Panc1 (cell line): ENCODE measurements around the gene PAX9. TPM values are rescaled to one million over a fixed set of nuclear protein-coding genes. Genes with fewer than 3 reads are reported as not detected.

Source experiments
- ATAC-seq: fragments of 200-7000 bp; cut with Tn5 transposase; 2 replicates; pipeline ENCODE4 v1.9.1; 2020; ENCODE audit warnings: mild to moderate bottlenecking, moderate library complexity
- BruUV-seq: library from RNA; stranded (reverse); fragments of 400-500 nt; replicated peaks from 2 replicates; lab custom pipeline; 2021; lab: Mats Ljungman, UMichigan
- CTCF ChIA-PET: fragments of 300-600 bp; sonication (Branson Sonifier 250); formaldehyde crosslinking; loops from one replicate; lab custom pipeline; 2022; ENCODE audit warnings: antibody characterized with exemption; lab: Charles Lee
- POLR2A ChIA-PET: fragments of 300-600 bp; sonication (Branson Sonifier 250); formaldehyde crosslinking; loops from one replicate; lab custom pipeline; 2022; ENCODE audit warnings: antibody characterized with exemption; lab: Charles Lee
- DNase-seq: peaks from one replicate; pipeline ENCODE4 v3.0.0-alpha.2; 2010; ENCODE audit warnings: low read depth, low spot score
- H3K27ac ChIP-seq: 2 replicates; pipeline ENCODE4 v1.5.1; 2011; ENCODE audit warnings: mild to moderate bottlenecking, low read length, inconsistent platforms
- H3K27me3 ChIP-seq: fragments of 200-500 bp; sonication (Bioruptor generic); 2 replicates; pipeline ENCODE4 v1.6.0; 2014; ENCODE audit warnings: low read length, inconsistent platforms; ENCODE audit not compliant: control insufficient read depth, insufficient read depth
- H3K36me3 ChIP-seq: fragments of 200-500 bp; sonication (Bioruptor generic); 2 replicates; pipeline ENCODE4 v1.5.1; 2014; ENCODE audit warnings: inconsistent platforms, mild to moderate bottlenecking, low read length, moderate library complexity; ENCODE audit not compliant: control insufficient read depth, insufficient read depth
- H3K4me1 ChIP-seq: 2 replicates; pipeline ENCODE4 v1.5.1; 2011; ENCODE audit warnings: inconsistent platforms, mild to moderate bottlenecking, low read length, moderate library complexity; ENCODE audit not compliant: control insufficient read depth, insufficient read depth
- H3K4me3 ChIP-seq, 2 experiments: 2 replicates each; pipeline ENCODE4 v1.5.1; 2011 to 2012; ENCODE audit warnings: low read depth in 2 of 2, low read length in 2 of 2, mild to moderate bottlenecking in 2 of 2, inconsistent platforms in 1 of 2, moderate library complexity in 1 of 2
- H3K9me3 ChIP-seq: fragments of 200-500 bp; sonication (Bioruptor generic); 2 replicates; pipeline ENCODE4 v1.5.1; 2014; ENCODE audit warnings: low read depth, mild to moderate bottlenecking, inconsistent platforms, low read length, moderate library complexity; ENCODE audit not compliant: control insufficient read depth, insufficient read depth
- POLR2AphosphoS5 ChIP-seq: IDR thresholded peaks from 2 replicates; pipeline ENCODE4 v1.6.1; 2012; ENCODE audit warnings: mild to moderate bottlenecking, low read depth, low read length, moderate library complexity
- SIN3A ChIP-seq: IDR thresholded peaks from 2 replicates; pipeline ENCODE4 v1.6.1; 2012; ENCODE audit warnings: low read depth, mild to moderate bottlenecking, low read length, moderate library complexity, borderline replicate concordance; ENCODE audit not compliant: insufficient read depth
- TCF7L2 ChIP-seq: IDR thresholded peaks from 2 replicates; pipeline ENCODE4 v1.6.1; 2011; ENCODE audit warnings: mild to moderate bottlenecking, low read depth, low read length, inconsistent platforms
- in situ Hi-C: cut with HindIII; loops from 2 replicates; pipeline ENCODE4 v1.10.0; 2016; ENCODE audit warnings: low sequenced_read_pairs, low pct_unique_long_range_greater_than_20kb
- intact Hi-C: fragments of 100-400 bp; cut with micrococcal nuclease; formaldehyde crosslinking; loops from one replicate; pipeline ENCODE4 v1.10.0; 2022; ENCODE audit not compliant: unreplicated experiment
- total RNA-seq: library from RNA; stranded (reverse); gene quantifications from one replicate; pipeline ENCODE4 v1.2.1, GENCODE V29; 2021; ENCODE audit not compliant: unreplicated experiment
- TF ChIP-seq, protein P1 (sequence below), 2 experiments: IDR thresholded peaks; 2 replicates each; pipeline ENCODE4 v1.6.1; 2011 to 2012; ENCODE audit warnings: low read depth in 2 of 2, control low read depth in 1 of 2, low read length in 1 of 2, mild to moderate bottlenecking in 1 of 2, moderate library complexity in 1 of 2; ENCODE audit not compliant: insufficient read depth in 1 of 2
- TF ChIP-seq, protein P2 (sequence below): fragments of 450-650 bp; IDR thresholded peaks from 2 replicates; pipeline ENCODE4 v1.5.1; 2017; ENCODE audit warnings: mild to moderate bottlenecking

PAX9 gene
- total RNA-seq, 1 experiment from 2014 or later, result 0.82 TPM

DNA sequence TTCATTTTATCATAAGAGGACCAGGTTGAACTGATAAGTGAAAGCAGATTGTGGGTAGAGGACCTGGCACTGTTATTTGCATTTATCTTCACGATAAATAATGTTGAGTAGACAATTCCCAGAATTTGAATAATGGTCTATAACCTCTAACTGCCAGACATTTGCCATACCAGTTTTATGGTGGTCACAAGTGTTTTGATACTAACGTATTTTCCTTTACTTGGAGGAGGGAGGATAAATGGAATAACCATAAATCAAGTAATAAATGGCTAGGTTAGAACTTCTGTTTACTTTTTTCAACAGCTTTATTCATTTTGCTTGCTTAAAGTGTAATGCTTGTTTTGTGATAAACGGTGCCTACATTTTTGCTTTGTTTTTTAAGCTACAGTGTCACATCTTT, 9.5 kb downstream of the PAX9 start:
- Histone ChIP-seq H3K4me1 (no peaks in the 10 kb centered on the region), H3K9me3 (no peaks in the 10 kb centered on the region), H3K27ac (no peak overlapping the region), H3K27me3 (no peaks in the 10 kb centered on the region), H3K4me3 (no peak overlapping the region), H3K36me3 (no peaks in the 10 kb centered on the region)
- in situ Hi-C loops, result no loop called here
- ChIA-PET POLR2A (no interaction called here), CTCF (no interaction called here)
- DNase-seq, result no peak
- TF ChIP-seq TCF7L2 (no peak), SIN3A (no peak), POLR2AphosphoS5 (no peak)
- TF ChIP-seq, protein P1, sequence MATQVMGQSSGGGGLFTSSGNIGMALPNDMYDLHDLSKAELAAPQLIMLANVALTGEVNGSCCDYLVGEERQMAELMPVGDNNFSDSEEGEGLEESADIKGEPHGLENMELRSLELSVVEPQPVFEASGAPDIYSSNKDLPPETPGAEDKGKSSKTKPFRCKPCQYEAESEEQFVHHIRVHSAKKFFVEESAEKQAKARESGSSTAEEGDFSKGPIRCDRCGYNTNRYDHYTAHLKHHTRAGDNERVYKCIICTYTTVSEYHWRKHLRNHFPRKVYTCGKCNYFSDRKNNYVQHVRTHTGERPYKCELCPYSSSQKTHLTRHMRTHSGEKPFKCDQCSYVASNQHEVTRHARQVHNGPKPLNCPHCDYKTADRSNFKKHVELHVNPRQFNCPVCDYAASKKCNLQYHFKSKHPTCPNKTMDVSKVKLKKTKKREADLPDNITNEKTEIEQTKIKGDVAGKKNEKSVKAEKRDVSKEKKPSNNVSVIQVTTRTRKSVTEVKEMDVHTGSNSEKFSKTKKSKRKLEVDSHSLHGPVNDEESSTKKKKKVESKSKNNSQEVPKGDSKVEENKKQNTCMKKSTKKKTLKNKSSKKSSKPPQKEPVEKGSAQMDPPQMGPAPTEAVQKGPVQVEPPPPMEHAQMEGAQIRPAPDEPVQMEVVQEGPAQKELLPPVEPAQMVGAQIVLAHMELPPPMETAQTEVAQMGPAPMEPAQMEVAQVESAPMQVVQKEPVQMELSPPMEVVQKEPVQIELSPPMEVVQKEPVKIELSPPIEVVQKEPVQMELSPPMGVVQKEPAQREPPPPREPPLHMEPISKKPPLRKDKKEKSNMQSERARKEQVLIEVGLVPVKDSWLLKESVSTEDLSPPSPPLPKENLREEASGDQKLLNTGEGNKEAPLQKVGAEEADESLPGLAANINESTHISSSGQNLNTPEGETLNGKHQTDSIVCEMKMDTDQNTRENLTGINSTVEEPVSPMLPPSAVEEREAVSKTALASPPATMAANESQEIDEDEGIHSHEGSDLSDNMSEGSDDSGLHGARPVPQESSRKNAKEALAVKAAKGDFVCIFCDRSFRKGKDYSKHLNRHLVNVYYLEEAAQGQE (IDR thresholded peaks at IDR 0.05; ENCODE audit: insufficient read depth in 1 of 2, low read depth in 2 of 2, low read length in 1 of 2), result no peak
- TF ChIP-seq, protein P2, sequence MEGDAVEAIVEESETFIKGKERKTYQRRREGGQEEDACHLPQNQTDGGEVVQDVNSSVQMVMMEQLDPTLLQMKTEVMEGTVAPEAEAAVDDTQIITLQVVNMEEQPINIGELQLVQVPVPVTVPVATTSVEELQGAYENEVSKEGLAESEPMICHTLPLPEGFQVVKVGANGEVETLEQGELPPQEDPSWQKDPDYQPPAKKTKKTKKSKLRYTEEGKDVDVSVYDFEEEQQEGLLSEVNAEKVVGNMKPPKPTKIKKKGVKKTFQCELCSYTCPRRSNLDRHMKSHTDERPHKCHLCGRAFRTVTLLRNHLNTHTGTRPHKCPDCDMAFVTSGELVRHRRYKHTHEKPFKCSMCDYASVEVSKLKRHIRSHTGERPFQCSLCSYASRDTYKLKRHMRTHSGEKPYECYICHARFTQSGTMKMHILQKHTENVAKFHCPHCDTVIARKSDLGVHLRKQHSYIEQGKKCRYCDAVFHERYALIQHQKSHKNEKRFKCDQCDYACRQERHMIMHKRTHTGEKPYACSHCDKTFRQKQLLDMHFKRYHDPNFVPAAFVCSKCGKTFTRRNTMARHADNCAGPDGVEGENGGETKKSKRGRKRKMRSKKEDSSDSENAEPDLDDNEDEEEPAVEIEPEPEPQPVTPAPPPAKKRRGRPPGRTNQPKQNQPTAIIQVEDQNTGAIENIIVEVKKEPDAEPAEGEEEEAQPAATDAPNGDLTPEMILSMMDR, result no peak
- no peak for ATAC-seq
- no TSS peak for BruUV-seq
- intact Hi-C loops, result no loop called here

DNA sequence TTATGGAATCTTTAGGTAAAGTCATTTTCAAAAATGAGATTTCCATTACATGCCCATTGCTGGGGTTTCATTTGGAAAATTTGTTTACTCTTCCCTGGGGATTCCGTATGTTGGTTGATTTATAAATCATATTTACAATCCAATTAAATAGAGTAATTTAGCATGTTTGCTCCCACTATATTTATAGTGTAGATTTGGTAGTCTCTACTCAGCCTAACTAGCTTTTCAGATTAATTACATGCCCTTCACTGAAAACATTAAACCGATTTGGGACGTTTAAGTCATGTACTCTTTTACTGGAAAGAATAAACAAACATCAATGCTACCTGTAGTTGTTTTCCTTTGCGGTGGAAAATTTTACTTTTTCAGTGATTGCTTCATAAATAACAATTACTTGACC, 10.4 kb downstream of the PAX9 start:
- ChIA-PET POLR2A (no interaction called here), CTCF (no interaction called here)
- DNase-seq, result no peak
- Histone ChIP-seq H3K27ac (no peak overlapping the region), H3K9me3 (no peaks in the 10 kb centered on the region), H3K27me3 (no peaks in the 10 kb centered on the region), H3K4me3 (no peak overlapping the region), H3K36me3 (no peaks in the 10 kb centered on the region), H3K4me1 (no peaks in the 10 kb centered on the region)
- in situ Hi-C loops (no loop called here), intact Hi-C loops (no loop called here)
- no peak for ATAC-seq
- no TSS peak for BruUV-seq
- TF ChIP-seq SIN3A (no peak), POLR2AphosphoS5 (no peak), TCF7L2 (no peak)
- TF ChIP-seq, protein P2, result no peak
- TF ChIP-seq, protein P1 (IDR thresholded peaks at IDR 0.05; ENCODE audit: insufficient read depth in 1 of 2, low read depth in 2 of 2, low read length in 1 of 2), result no peak
